ENCODE results near the gene GAS2. TPM values are rescaled to one million over a fixed set of nuclear protein-coding genes. Genes with fewer than 3 reads are reported as not detected.

The GAS2 gene
- total RNA-seq (2011; cell fraction: chromatin; rRNA removed; ENCODE audit: low replicate concordance) = 1.7 and 3.0 TPM in 2 replicates
- 2.5 and 2.6 TPM in 2 replicates for total RNA-seq (2011; cell fraction: nucleolus; rRNA removed)
- 3.0 and 6.0 TPM in 2 replicates for total RNA-seq (2011; cell fraction: nucleoplasm; rRNA removed)
- 1.2 and 2.7 TPM in 2 replicates for total RNA-seq (2014; rRNA removed)
- total RNA-seq (2014; rRNA removed; fragmentation: Illumina TruSeq; extraction: Trizol) = 0.93 and 0.98 TPM in 2 replicates
- 1.4 and 1.8 TPM in 2 replicates for total RNA-seq (2015; rRNA removed; fragmentation: Illumina TruSeq; extraction: Trizol)
- total RNA-seq (2021) = 1.5 and 1.9 TPM in 2 replicates
- 0.54 and 1.4 TPM in 2 replicates for polyA plus RNA-seq (2011; rRNA removed)
- polyA plus RNA-seq (2011; cell fraction: cytosol; rRNA removed) = 0.66 and 1.5 TPM in 2 replicates
- 0.94 and 1.7 TPM in 2 replicates for polyA plus RNA-seq (2011; cell fraction: nucleus; rRNA removed)
- 2.5 and 2.6 TPM in 2 replicates for polyA plus RNA-seq (2012)
- polyA plus RNA-seq (2014; fragmentation: Illumina TruSeq; extraction: Trizol) = 0.86 and 0.97 TPM in 2 replicates
- 1 to 10 TPM in 1 of 2 experiments, under 1 TPM in 1; 0.77 to 1.1 TPM for polyA plus RNA-seq (2014; fragmentation: Nextera tagmentation; extraction: Ambion mirVana)
- polyA plus RNA-seq (2014; rRNA removed) = 1.1 and 1.7 TPM in 2 replicates
- 1.1 and 1.3 TPM in 2 replicates for polyA minus RNA-seq (2011; rRNA and poly(A)+ RNA removed)
- not detected in 2 replicates for polyA minus RNA-seq (2011; cell fraction: cytosol; rRNA and poly(A)+ RNA removed)
- 1.8 and 2.3 TPM in 2 replicates for polyA minus RNA-seq (2011; cell fraction: nucleus; rRNA and poly(A)+ RNA removed)
- percentile 17 among the genes with signal in this experiment for Bru-seq, nascent RNA
- percentile 22 among the genes with signal in this experiment for BruChase-seq, experiment 1, labeled RNA remaining after a 2-hour chase
- percentile 21 among the genes with signal in this experiment for BruChase-seq, experiment 2, labeled RNA remaining after a 6-hour chase
- long read RNA-seq, experiment 1, partial matches to known transcripts = 1 of 4 reads
- long read RNA-seq, experiment 1, other reads (novel, unspliced or antisense) = 1 of 4 reads
- long read RNA-seq, experiment 2, partial matches to known transcripts = 0 of 1 reads
- long read RNA-seq, experiment 2, other reads (novel, unspliced or antisense) = 0 of 1 reads
- long read RNA-seq, experiment 3, partial matches to known transcripts = 1 of 2 reads
- long read RNA-seq, experiment 3, other reads (novel, unspliced or antisense) = 1 of 2 reads

DNA sequence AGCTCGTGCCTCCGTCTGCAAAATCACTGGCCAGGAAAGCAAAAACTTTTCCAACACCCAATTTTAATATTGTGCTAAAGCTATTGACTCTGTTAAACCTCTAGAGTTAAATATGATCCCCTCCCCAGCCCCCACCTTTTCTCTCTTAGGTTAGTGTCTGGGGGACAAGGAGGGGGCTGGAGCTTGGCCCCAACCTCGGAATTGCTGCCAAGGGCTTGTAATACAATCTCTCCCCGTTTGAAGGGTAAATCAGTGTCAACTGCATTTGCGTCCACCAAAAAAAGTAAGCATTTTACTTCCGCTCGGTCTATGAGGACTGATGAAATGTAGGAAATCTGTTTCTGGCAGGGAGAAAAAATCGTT, at the start of gene GAS2:
Gene GAS2 (plus strand): TSS at position 287 of the 363 bp plus-strand sequence. CDS start 8,259 bp downstream, outside the sequence.
- FAIRE-seq = no peak
- intact Hi-C loops (cut with micrococcal nuclease) (no loop called here), in situ Hi-C loops (cut with MboI) (no loop called here)
- H3K4me3 ChIP-seq = no peak within 1 kb of the TSS
- H3K9me3 ChIP-seq (replicated peaks; ENCODE audit: control insufficient read depth, insufficient read depth, low read depth, low read length) = no peaks in the 10 kb centered on the region
- peaks cover 0 to 8% of the 10 kb centered on the region in 2 experiments; a peak in 2 of 5 replicates for H3K27me3 ChIP-seq (ENCODE audit: control insufficient read depth in 2 of 2, insufficient read depth in 2 of 2, low read length in 2 of 2)
- no peaks in the 10 kb centered on the region for H3K9me1 ChIP-seq (ENCODE audit: control insufficient read depth, insufficient read depth, low read length)
- DNase-seq (ENCODE audit: extremely low read depth in 1 of 4, low spot score in 3 of 4) = no peak
- ATAC-seq = no peak
- 2% methylated on average over 8 of the region's 8 CpGs for WGBS (ENCODE audit: insufficient coverage, low coverage, missing lambda C conversion rate)
- no peak within 1 kb of the TSS for H3K4me2 ChIP-seq (ENCODE audit: insufficient read depth, low read length)
- H3K27ac ChIP-seq (ENCODE audit: extremely low read depth, low read depth, low read length) = no peak within 1 kb of the TSS
- H3K9ac ChIP-seq (ENCODE audit: insufficient read depth in 1 of 2, low read depth in 2 of 2, low read length in 2 of 2) = no peak within 1 kb of the TSS
- BruUV-seq (replicated peaks) = no TSS peak
- H3K36me3 ChIP-seq (ENCODE audit: control insufficient read depth, insufficient read depth, low read length) = no peaks in the 10 kb centered on the region
- ChIA-PET POLR2A (interaction anchor here (0.6 to 0.9 kb wide), 2 partner anchors 10 to 20 kb away, joined by 4 read pairs; no protein-coding TSS in a partner anchor), CTCF (ENCODE audit: low intra/inter-chr PET ratio) (no interaction called here)
- no peaks in the 10 kb centered on the region for H3K79me2 ChIP-seq (ENCODE audit: control insufficient read depth, insufficient read depth, low read length)
- no peak within 1 kb of the TSS for H2AFZ ChIP-seq (ENCODE audit: low read depth, low read length)
- H3K4me1 ChIP-seq (replicated peaks in 1 of 2; ENCODE audit: control insufficient read depth in 2 of 2, insufficient read depth in 2 of 2, low read length in 2 of 2) = peaks cover 0 to 5% of the 10 kb centered on the region in 2 experiments; a peak in 2 of 5 replicates
- TF ChIP-seq ADNP (tag; IDR thresholded peaks at IDR 0.05) = no peak
- no peak for TF ChIP-seq HIVEP1 (CRISPR knock-in tag; IDR thresholded peaks at IDR 0.05)
- TF ChIP-seq SMAD3 (CRISPR knock-in tag; conservative IDR thresholded peaks at IDR 0.05) = no peak
- TF ChIP-seq PTRF (tag; IDR thresholded peaks at IDR 0.05) = no peak
- no peak for TF ChIP-seq SUPT5H (IDR thresholded peaks at IDR 0.05)
- TF ChIP-seq NR2F6 (CRISPR knock-in tag; IDR thresholded peaks at IDR 0.05) = no peak
- TF ChIP-seq ZNF644 (tag; IDR thresholded peaks at IDR 0.05; ENCODE audit: low read depth) = no peak
- no peak for TF ChIP-seq ARID1B (IDR thresholded peaks at IDR 0.05)
- TF ChIP-seq, protein P1, sequence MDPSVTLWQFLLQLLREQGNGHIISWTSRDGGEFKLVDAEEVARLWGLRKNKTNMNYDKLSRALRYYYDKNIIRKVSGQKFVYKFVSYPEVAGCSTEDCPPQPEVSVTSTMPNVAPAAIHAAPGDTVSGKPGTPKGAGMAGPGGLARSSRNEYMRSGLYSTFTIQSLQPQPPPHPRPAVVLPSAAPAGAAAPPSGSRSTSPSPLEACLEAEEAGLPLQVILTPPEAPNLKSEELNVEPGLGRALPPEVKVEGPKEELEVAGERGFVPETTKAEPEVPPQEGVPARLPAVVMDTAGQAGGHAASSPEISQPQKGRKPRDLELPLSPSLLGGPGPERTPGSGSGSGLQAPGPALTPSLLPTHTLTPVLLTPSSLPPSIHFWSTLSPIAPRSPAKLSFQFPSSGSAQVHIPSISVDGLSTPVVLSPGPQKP (CRISPR knock-in tag; IDR thresholded peaks at IDR 0.05) = no peak
- no peak for TF ChIP-seq ZNF253 (CRISPR knock-in tag; conservative IDR thresholded peaks at IDR 0.05)
- TF ChIP-seq ZNF41 (CRISPR knock-in tag; conservative IDR thresholded peaks at IDR 0.05) = no peak
- TF ChIP-seq MTA2 (IDR thresholded peaks at IDR 0.05; ENCODE audit: low read depth) = no peak
- no peaks in the 10 kb centered on the region; the same call in 1 of the 2 replicates for H4K20me1 ChIP-seq (replicated peaks; ENCODE audit: control insufficient read depth, insufficient read depth, low read length)

All from K562 (cell line).